Measurements from ENCODE around the gene FAM98C.

GRCh38 chr19:38375748-38376147, 27.1 kb upstream of the FAM98C start:
- TF ChIP-seq CTCF (IDR thresholded peaks at IDR 0.05; ENCODE audit: poor library complexity) = no peak
- no peak for TF ChIP-seq EZH2phosphoT487 (IDR thresholded peaks at IDR 0.05; ENCODE audit: low read depth, severe bottlenecking, unreplicated experiment)
- no peak for TF ChIP-seq EZH2 (IDR thresholded peaks at IDR 0.05; ENCODE audit: borderline replicate concordance)
